NB4 (cell line): ENCODE measurements around the gene NAPSA.

ENCODE experiments used
- POLR2A ChIP-seq: IDR thresholded peaks from 2 replicates; pipeline ENCODE4 v1.6.1; 2011; ENCODE audit warnings: mild to moderate bottlenecking; ENCODE audit not compliant: insufficient read length; ENCODE audit errors: extremely low read depth
- TF ChIP-seq, protein P1 (sequence below): IDR thresholded peaks from one replicate; pipeline ENCODE4 v1.5.1; 2012; ENCODE audit warnings: low read depth, low read length

- TF ChIP-seq, protein P1, sequence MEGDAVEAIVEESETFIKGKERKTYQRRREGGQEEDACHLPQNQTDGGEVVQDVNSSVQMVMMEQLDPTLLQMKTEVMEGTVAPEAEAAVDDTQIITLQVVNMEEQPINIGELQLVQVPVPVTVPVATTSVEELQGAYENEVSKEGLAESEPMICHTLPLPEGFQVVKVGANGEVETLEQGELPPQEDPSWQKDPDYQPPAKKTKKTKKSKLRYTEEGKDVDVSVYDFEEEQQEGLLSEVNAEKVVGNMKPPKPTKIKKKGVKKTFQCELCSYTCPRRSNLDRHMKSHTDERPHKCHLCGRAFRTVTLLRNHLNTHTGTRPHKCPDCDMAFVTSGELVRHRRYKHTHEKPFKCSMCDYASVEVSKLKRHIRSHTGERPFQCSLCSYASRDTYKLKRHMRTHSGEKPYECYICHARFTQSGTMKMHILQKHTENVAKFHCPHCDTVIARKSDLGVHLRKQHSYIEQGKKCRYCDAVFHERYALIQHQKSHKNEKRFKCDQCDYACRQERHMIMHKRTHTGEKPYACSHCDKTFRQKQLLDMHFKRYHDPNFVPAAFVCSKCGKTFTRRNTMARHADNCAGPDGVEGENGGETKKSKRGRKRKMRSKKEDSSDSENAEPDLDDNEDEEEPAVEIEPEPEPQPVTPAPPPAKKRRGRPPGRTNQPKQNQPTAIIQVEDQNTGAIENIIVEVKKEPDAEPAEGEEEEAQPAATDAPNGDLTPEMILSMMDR = no peak
- TF ChIP-seq POLR2A = no peak
Measured at GRCh38 chr19:50362030-50362412, 3.4 kb downstream of the NAPSA start.
